GM10248 (cell line): ENCODE results near the gene GLP2R.

Experiments
- CTCF ChIA-PET: fragments of 300-600 bp; sonication (Branson Sonifier 250); formaldehyde crosslinking; extraction: SDS; loops from one replicate; lab custom pipeline; 2021; ENCODE audit warnings: antibody characterized with exemption; lab: Yijun Ruan, JAX
- POLR2A ChIA-PET: fragments of 350-650 bp; sonication (Branson Sonifier 250); formaldehyde crosslinking; extraction: SDS; loops from one replicate; lab custom pipeline; 2020; ENCODE audit warnings: antibody characterized with exemption; lab: Yijun Ruan, JAX
- DNase-seq: peaks from one replicate; pipeline ENCODE4 v3.0.0; 2012; ENCODE audit errors: extremely low spot score
- CTCF ChIP-seq: IDR thresholded peaks from 2 replicates; pipeline ENCODE4 v1.5.1; 2012; ENCODE audit warnings: mild to moderate bottlenecking, low read depth; ENCODE audit errors: extremely low read depth, missing control alignments, control extremely low read depth

GLP2R gene

DNA sequence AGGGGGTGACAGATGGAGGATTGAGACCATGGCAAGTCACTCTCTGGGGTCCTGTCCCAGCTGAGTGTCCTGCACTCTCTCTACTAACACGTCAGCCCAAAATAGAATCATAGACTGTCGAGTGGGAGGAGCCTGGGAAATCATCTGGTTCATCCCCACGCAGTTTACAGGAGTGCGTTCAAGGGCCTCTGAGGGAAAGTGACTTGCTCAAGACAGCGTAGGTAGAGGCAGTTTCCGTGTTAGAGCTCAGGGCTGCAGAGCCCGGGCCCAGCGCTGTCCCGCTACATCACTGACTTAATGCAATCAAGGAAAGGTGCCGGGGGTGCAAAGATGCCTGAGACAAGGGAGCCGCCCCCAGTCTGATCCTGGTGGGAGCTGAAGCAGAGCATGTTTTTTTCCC, 14.2 kb upstream of the GLP2R start:
- TF ChIP-seq CTCF = no peak
- ChIA-PET POLR2A (no interaction called here), CTCF (no interaction called here)
- DNase-seq = no peak

DNA sequence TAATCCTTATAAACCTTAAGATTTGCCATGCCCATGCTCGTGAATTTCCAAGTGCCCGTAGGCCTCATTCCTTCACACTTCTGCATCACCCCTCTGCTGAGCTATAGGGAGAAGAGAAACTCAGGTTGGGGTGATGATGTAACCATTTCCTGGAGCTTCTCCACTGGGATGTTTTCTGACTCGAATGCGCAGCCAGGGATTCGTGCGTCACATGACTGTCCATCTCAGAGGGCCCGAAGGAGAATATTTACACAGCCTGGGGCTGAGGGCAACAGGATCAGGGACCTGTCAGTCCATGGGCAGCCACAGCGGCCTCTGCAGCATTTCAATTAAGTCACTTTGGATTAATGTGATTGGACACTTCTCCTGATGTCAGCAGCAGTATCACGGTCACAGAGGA, 12.6 kb upstream of the GLP2R start:
- ChIA-PET POLR2A (no interaction called here), CTCF (no interaction called here)
- no peak for TF ChIP-seq CTCF
- no peak for DNase-seq

DNA sequence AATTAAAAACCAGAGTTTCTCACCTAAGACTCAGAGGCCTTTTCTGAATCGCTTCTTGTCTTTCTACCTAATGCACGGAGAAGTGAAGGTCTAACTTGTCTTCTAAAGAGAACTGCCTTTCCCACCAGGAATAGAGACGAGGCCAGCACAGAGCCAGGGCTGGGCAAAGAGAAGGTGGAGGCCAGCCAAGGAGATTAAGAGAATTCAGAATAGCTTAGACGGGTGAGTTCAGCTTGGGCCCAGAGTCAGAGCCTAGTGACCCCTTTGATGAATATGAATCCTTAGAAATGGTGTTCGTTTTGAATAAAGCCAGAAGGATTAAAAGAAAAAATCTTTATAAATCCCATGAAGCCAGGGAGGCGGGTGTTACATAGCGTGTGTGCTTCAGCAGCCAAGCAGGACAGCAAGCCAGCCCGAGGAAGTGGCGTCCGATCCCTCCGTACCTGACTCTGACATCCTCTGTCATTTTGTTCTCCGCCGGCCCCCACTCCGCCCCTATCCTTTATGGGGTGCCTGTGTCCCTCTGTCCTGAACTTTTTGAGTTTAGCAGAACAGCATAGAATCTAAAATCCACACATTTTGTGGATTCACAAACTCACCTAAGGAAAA, 11.3 kb upstream of the GLP2R start:
- CTCF ChIA-PET = no interaction called here
- DNase-seq = no peak
- POLR2A ChIA-PET = no interaction called here
- TF ChIP-seq CTCF = no peak

DNA sequence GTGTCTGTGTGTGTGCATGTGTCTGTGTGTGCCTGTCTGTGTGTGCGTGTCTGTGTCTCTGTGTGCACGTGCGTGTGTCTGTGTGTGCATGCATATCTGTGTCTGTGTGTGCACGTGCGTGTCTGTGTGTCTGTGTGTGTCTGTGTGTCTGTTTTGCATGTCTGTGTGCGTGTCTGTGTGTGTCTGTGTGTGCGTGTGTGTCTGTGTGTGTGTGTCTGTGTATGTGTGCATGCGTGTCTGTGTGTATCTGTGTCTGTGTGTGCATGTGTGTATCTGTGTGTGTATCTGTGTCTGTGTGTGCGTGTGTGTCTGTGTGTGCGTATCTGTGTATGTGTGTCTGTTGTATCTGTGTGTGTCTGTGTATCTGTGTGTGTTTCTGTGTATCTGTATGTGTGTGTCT, 9.3 kb upstream of the GLP2R start:
- TF ChIP-seq CTCF = no peak
- ChIA-PET CTCF (no interaction called here), POLR2A (no interaction called here)
- DNase-seq = no peak

DNA sequence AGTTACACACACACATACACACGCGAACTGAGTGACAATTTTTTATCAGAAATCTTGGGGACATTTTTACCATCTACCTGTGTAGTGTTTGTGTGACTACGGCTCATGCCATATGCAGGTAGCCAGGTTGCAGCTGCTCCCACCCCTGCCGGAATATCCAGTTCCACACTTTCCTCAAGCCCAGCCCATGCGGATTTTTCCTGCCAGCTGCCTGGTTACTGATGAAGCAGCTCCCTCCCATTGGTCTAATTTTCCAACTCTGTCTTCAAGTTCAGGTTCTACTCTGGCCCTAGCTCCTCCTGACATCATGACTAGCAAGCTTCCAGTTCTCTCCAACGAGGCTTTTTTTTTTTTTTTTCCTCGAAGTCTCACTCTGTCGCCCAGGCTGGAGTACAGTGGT, 8.6 kb upstream of the GLP2R start:
- DNase-seq = no peak

GRCh38 chr17:9818760-9819159, 7.0 kb upstream of the GLP2R start:
- ChIA-PET CTCF (interaction anchor here (1.5 kb wide), 1 partner anchor 12 kb away, joined by 4 read pairs; no protein-coding TSS in a partner anchor), POLR2A (no interaction called here)
- no peak for TF ChIP-seq CTCF
- no peak for DNase-seq

More for the DNA sequence above, 8.6 kb upstream of the GLP2R start:
- CTCF ChIA-PET = no interaction called here
- POLR2A ChIA-PET = no interaction called here
- TF ChIP-seq CTCF = no peak
